Stimulated activated naive CD8-positive, alpha-beta T cell treated with anti-CD3 and anti-CD28 coated beads, Interleukin-15, amount 100 ng/mL, for 72 hours (primary cell): ENCODE data around the gene PLEKHA6.
"Not testable (repeated sequence)": the region's sequence is repeated elsewhere in the genome, so short reads cannot be mapped to it uniquely, and the experiment has no call there.

ENCODE experiments used
- ATAC-seq: fragments of 150-1000 bp; cut with Tn5 transposase; 2 replicates; pipeline ENCODE4 v1.10.0; 2021; ENCODE audit warnings: mild to moderate bottlenecking, moderate library complexity
- DNase-seq, 2 donors: peaks; one replicate each; pipeline ENCODE4 v3.0.0; 2021 to 2022
- H3K27ac Mint-ChIP-seq, 2 donors: one replicate each; pipeline ENCODE4 v1.8.0; 2022; ENCODE audit warnings: mild to moderate bottlenecking in 2 of 2, mixed read lengths in 2 of 2, moderate library complexity in 2 of 2
- H3K27me3 Mint-ChIP-seq: one replicate; pipeline ENCODE4 v1.8.0; 2022; ENCODE audit warnings: mixed read lengths
- H3K4me1 Mint-ChIP-seq: one replicate; pipeline ENCODE4 v1.8.0; 2022; ENCODE audit warnings: mild to moderate bottlenecking, mixed read lengths
- H3K4me3 Mint-ChIP-seq, 2 donors: one replicate each; pipeline ENCODE4 v1.8.0; 2022; ENCODE audit warnings: mild to moderate bottlenecking in 2 of 2, mixed read lengths in 2 of 2, moderate library complexity in 1 of 2
- H3K9me3 Mint-ChIP-seq, 2 donors: one replicate each; pipeline ENCODE4 v1.8.0; 2022; ENCODE audit warnings: mixed read lengths in 2 of 2

The PLEKHA6 gene

DNA sequence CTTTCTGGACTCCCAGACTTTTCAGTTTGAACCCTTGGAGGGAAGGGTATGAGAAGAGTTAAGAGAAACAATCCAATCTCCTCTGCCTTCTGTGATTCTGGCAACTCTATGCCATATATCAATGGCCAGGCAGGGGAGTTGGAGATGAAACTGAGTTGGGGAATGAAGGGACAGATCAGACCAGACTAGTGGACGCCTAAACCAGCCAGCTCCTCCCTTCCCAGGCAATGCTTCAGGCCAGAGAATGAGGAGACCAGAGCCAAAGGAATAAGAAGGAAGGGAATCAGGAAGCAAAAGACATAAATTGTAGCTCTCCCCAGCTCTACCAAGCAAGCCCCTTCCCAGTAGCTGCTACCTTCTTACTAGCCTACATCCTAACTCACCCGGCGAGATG lies 22.7 kb downstream of the PLEKHA6 start:
- no peaks in the 10 kb centered on the region for H3K4me1 Mint-ChIP-seq
- no peaks in the 10 kb centered on the region for H3K9me3 Mint-ChIP-seq
- ATAC-seq (no peak), DNase-seq (no peak)
- peaks cover 6% of the 10 kb centered on the region for H3K27me3 Mint-ChIP-seq
- H3K4me3 Mint-ChIP-seq: no peak overlapping the region
- no peak overlapping the region for H3K27ac Mint-ChIP-seq

DNA sequence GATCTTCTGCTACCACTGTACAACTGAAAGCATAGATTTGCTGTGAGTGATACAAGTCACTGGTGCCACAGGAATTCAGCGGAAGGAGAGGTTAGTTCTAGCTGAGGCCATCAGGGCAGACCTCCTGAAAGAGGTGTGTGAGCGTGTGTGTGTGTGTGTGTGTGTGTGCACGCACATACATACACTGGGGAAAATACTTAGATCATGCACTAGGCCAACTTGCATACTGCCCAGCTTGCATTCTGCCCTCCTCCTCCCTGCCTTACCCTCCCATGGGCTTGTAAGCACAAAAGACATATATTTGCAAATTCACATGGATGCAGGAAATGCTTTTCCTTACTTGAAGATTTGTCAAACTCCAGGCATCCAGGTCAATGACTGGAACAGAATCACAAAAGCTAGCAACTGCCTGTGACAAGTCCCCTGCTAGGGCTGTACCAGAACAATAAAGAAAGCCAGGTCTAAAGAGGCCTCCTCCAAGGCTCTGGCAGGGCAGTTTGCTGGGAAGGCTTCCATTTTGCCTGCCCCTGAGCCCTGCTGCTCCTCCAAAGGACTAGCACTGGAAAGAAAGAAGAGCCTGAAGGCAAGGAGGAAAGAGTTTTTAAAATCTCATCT lies 23.2 kb downstream of the PLEKHA6 start:
- H3K4me1 Mint-ChIP-seq: no peaks in the 10 kb centered on the region
- H3K27ac Mint-ChIP-seq: no peak overlapping the region
- no peaks in the 10 kb centered on the region for H3K9me3 Mint-ChIP-seq
- H3K27me3 Mint-ChIP-seq: peaks cover 6% of the 10 kb centered on the region
- DNase-seq (no peak), ATAC-seq (no peak)
- no peak overlapping the region for H3K4me3 Mint-ChIP-seq

DNA sequence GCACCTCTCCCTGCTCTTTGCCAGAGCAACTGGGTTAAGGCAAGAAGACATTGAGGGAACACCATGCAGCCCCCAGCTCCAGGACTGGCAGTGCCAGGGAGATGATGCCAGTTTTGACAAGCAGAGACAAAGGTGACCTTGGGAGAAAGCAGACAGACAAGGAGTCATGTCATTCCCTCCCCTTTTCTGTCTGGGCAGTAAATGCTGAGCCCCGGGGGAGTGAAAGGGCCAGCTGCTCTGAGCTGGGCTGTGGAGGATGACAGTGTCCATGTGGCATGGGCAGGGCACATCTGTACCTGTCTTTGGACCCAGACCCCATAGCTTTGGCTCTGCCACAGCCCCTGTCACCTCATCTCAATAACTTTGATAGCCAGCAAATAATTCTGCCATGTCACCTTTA lies 24.2 kb downstream of the PLEKHA6 start:
- peaks cover 5% of the 10 kb centered on the region for H3K27me3 Mint-ChIP-seq

DNA sequence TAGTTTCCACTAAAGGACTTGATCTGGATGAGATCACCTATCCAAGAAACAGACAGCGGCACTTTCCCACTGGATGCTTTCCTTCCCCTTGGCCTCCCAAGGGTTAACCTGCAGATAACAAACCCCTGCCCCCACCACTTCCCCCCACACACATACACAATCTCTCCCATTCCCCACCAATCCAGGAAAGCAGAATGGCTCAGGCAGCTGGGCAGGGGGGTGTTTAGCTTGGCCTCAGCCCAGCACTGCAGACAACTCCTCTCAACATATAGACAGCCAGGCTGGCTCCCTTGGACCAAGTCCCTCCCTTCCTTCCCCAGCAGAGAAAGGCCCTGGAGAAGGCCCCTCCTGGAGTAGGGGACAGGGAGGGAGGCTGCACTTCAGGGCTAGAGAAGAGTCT lies 24.6 kb downstream of the PLEKHA6 start:
- ATAC-seq: no peak
- H3K27me3 Mint-ChIP-seq: peaks cover under 1% of the 10 kb centered on the region
- no peaks in the 10 kb centered on the region for H3K4me1 Mint-ChIP-seq
- no peak overlapping the region for H3K27ac Mint-ChIP-seq
- no peaks in the 10 kb centered on the region for H3K9me3 Mint-ChIP-seq
- H3K4me3 Mint-ChIP-seq: no peak overlapping the region
- DNase-seq: no peak

More for the DNA sequence above, 24.2 kb downstream of the PLEKHA6 start:
- ATAC-seq (no peak), DNase-seq (no peak)
- Mint-ChIP-seq H3K9me3 (no peaks in the 10 kb centered on the region), H3K4me1 (no peaks in the 10 kb centered on the region), H3K4me3 (no peak overlapping the region), H3K27ac (no peak overlapping the region)

DNA sequence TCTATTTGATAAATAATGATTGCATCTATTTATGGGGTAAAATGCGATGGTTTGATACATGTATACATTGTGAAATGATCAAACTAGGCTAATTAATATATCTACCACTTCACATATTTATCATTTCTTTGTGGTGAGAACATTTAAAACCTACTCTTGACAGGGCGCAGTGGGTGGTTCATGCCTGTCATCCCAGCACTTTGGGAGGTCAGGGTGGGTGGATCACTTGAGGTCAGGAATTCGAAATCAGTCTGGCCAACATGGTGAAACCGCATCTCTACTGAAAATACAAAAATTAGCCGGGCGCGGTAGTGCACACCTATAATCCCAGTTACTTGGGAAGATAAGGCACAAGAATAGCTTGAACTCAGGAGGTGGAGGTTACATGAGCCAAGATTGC lies 25.3 kb downstream of the PLEKHA6 start:
- Mint-ChIP-seq H3K9me3 (no peaks in the 10 kb centered on the region), H3K4me1 (no peaks in the 10 kb centered on the region), H3K4me3 (no peak overlapping the region), H3K27me3 (peaks cover 3% of the 10 kb centered on the region), H3K27ac (no peak overlapping the region)
- ATAC-seq (no peak), DNase-seq (no peak)

DNA sequence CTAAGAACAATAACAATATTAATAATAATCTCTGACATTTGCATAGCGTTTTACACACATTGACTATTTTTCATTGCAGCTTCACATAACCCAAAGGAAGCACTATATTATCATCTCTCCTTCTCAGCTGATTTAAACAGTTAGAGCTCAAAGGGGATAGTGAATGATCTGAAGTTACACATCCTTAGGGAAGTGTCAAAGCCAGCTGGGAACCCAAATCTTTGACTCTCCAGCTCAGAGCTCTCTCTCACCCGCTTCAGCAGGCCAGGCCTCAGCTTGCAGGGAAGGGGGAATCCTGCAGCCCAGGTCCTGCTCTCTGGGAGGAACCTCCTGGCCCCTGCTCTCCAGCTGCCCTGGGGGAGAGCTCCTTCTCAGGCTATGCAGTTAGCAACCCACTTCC lies 26.3 kb downstream of the PLEKHA6 start:
- no peaks in the 10 kb centered on the region for H3K9me3 Mint-ChIP-seq
- H3K4me3 Mint-ChIP-seq: no peak overlapping the region
- no peak overlapping the region for H3K27ac Mint-ChIP-seq
- no peaks in the 10 kb centered on the region for H3K4me1 Mint-ChIP-seq
- ATAC-seq (no peak), DNase-seq (no peak)
- H3K27me3 Mint-ChIP-seq: peaks cover 9% of the 10 kb centered on the region

DNA sequence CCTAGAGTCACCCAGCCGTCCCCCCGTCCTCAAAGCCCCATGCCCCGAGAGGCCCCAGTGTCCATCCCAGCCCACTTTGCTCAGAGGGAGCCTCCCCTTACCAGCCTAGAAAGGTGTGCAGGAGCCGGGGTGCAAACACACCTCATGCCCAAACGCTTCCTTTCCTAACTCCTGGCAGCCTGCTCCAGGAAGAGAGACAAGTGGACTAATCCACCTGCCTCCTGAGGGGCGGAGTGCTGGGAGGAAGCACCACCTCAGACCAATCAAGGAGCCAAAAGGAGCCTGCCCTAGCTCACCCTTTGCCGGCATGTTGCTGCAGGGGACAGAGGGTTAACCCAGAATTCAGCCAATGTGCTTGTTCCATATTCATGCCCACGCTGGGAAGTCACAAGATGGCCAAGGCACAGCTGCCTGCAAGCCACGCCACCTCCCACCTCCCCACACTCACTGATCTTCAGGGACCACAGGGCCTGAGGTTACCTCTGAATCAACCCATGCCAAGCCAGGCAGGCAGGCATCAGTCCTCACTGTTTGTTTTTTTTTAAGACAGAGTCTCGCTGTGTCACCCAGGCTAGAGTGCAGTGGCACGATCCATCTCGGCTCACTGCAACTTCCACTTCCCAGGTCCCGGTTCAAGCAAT lies 27.8 kb downstream of the PLEKHA6 start:
- peaks cover 17% of the 10 kb centered on the region for H3K27me3 Mint-ChIP-seq
- H3K4me3 Mint-ChIP-seq: no peak overlapping the region
- ATAC-seq: no peak
- no peak for DNase-seq
- no peak overlapping the region for H3K27ac Mint-ChIP-seq
- no peaks in the 10 kb centered on the region for H3K9me3 Mint-ChIP-seq
- no peaks in the 10 kb centered on the region for H3K4me1 Mint-ChIP-seq

DNA sequence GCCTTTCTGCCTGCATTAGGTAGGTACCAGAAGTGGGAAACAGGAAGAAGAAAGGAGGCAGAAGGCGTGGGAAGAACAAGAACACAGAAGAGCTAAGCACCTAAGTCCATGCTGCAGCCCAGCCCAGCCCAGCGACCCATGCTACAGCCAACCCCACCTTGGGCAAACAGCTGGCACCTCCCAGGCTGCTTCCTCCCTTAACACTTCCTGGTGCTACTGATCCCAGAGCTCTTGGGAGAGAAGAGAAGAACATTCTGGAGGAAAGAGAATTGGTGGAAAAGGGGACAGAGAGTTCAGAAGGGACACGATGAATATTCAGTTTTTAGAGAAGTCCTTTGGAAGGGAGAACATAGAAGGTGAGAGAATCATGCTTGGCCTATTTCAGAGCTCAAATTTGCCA lies 28.5 kb downstream of the PLEKHA6 start:
- no peak for ATAC-seq
- no peak for DNase-seq
- Mint-ChIP-seq H3K27me3 (peaks cover 24% of the 10 kb centered on the region), H3K4me1 (no peaks in the 10 kb centered on the region), H3K27ac (peak overlapping the region in 1 of 2 donors; percentile 85), H3K9me3 (no peaks in the 10 kb centered on the region), H3K4me3 (no peak overlapping the region)

DNA sequence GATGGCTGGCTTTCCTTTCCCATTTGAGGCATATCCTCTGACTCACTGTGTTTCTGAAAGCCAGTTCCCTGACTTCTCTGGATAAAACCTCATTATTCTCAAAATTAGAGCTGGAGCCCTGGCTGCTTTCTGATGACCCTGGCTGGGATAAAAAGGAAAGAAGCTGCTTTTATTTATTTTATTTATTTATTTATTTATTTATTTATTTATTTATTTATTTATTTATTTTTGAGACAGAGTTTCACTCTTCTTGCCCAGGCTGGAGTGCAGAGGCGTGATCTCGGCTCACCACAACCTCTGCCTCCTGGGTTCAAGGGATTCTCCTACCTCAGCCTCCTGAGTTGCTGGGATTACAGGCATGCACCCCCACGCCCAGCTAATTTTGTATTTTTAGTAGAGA lies 31.9 kb downstream of the PLEKHA6 start:
- ATAC-seq, H3K27ac Mint-ChIP-seq, H3K4me3 Mint-ChIP-seq, DNase-seq, H3K9me3 Mint-ChIP-seq: not testable (repeated sequence)
- Mint-ChIP-seq H3K27me3 (peaks cover 39% of the 10 kb centered on the region), H3K4me1 (peaks cover 17% of the 10 kb centered on the region)

DNA sequence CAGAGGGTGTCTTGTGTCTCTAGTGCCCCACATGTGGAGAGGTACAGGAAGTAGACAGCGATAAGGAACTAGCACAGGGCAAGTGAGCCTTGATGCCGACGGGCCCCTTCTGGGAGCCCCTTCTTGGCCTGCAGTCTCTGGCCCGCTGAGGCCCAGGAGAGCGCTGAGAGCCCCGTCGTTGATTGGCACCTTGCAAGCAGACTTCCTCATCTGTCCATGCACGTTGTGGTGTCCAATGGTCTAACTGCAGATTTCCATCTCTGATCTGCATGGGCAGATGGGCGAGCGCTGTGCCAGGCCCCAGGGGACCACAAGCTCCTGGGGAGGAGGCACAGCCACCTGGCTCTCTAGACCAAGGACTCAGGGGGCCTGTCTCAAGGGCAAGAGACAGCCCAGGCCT lies 32.4 kb downstream of the PLEKHA6 start:
- H3K9me3 Mint-ChIP-seq: no peaks in the 10 kb centered on the region
- DNase-seq (no peak), ATAC-seq (no peak)
- peaks cover 39% of the 10 kb centered on the region for H3K27me3 Mint-ChIP-seq
- no peak overlapping the region for H3K4me3 Mint-ChIP-seq
- H3K4me1 Mint-ChIP-seq: peaks cover 17% of the 10 kb centered on the region
- no peak overlapping the region for H3K27ac Mint-ChIP-seq

DNA sequence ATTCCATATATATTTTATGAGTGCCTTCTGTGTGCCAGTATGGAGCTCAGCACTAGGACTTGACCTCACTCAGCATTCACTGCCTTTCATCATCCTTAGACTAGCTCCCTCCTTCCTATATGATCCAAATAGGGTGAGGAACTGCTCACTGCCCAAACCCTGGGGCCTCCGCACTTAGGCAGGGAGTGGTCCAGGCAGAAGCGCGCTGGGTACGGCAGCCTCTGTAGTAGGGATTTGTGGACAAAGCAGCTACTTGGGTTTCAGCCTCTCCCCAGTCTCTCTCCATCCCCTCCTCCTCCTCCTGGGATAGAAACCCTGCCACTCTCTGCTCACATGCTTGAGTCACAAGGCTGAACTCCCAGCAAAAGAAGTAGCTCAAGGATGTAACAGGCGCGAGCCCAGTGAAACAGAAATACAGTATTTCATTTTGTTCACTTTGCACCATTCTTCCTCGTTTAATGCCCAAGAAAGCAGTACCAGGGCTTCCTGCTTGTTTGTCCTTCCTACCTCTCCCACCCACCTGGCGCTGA lies 32.9 kb downstream of the PLEKHA6 start:
- Mint-ChIP-seq H3K4me3 (no peak overlapping the region), H3K27ac (no peak overlapping the region), H3K27me3 (peaks cover 39% of the 10 kb centered on the region), H3K4me1 (peaks cover 17% of the 10 kb centered on the region), H3K9me3 (no peaks in the 10 kb centered on the region)
- ATAC-seq (no peak), DNase-seq (no peak)

DNA sequence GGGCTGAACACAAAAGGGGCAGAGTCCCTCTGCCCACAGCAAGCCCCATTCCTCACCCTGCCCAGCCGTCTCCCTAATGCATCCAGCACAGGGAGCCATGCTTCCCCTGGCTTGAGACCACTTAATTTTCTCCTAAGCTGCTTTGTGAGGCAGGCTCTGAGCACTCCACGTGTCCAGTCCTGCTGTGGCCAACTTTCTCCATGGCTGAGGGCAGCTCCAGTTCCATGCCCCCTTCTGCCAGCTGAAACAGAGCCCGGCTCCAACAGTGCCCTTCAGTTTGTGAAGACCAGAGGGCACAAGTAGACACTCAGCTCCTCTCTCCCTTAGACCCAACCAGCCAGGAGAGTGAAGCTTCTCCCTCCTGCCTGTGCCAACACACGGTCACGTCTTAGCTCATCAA lies 33.8 kb downstream of the PLEKHA6 start:
- Mint-ChIP-seq H3K27me3 (peaks cover 39% of the 10 kb centered on the region), H3K9me3 (no peaks in the 10 kb centered on the region), H3K4me3 (no peak overlapping the region), H3K4me1 (peaks cover 17% of the 10 kb centered on the region), H3K27ac (no peak overlapping the region)
- no peak for ATAC-seq
- no peak for DNase-seq

DNA sequence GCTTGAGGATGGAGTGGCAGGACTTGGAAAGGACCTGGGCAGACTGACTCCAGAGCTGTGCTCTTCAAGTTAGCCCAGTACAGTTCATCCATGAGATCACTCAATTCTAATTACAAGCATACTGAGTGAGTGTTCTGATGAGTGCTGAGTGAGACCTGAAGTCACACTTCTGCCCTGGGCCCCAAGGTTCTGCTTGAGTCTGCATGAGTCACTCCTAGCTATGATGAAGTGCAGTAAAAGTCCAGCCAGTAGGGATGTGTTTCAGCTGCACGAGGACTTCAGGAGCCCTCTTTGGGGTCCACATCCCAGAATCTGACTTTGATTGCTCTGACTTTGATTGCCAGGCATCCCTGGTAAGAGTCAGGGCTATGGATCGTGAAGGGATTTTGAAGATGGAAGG lies 35.8 kb downstream of the PLEKHA6 start:
- Mint-ChIP-seq H3K27me3 (peaks cover 31% of the 10 kb centered on the region), H3K27ac (peak overlapping the region in 1 of 2 donors; percentile 83), H3K4me3 (peak overlapping the region in 1 of 2 donors; percentile 25), H3K4me1 (peaks cover 27% of the 10 kb centered on the region), H3K9me3 (no peaks in the 10 kb centered on the region)
- peak; percentile 38 to 56 for DNase-seq
- ATAC-seq: peak; percentile 99

DNA sequence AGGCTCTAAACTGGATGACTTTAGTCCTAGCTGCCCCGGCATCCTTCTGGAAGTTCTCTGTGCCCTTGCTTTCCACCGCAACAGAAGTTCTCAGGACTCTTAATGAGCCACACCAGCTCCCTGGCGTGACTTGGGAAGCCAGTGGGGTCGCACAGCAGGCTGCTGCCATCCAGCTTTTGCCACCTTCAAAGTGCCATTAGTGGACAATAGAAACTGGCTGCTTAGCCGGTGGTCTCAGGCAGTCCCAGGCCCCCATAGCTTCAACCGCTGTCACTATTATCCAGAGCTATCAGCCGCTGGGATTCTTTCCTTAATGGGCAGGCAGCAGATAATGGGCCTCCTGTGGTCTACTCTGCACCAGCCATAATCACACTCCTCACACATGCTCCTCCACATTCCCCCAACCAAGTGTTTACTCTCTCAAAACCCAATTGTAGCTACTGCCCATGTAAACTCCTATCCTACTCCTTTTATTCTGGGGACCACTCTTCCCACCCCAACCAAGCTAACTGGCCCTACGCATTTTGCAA lies 37.3 kb downstream of the PLEKHA6 start:
- DNase-seq (no peak), ATAC-seq (no peak)
- peaks cover 27% of the 10 kb centered on the region for H3K4me1 Mint-ChIP-seq
- H3K4me3 Mint-ChIP-seq: no peak overlapping the region
- H3K27me3 Mint-ChIP-seq: peaks cover 27% of the 10 kb centered on the region
- no peaks in the 10 kb centered on the region for H3K9me3 Mint-ChIP-seq
- H3K27ac Mint-ChIP-seq: no peak overlapping the region

DNA sequence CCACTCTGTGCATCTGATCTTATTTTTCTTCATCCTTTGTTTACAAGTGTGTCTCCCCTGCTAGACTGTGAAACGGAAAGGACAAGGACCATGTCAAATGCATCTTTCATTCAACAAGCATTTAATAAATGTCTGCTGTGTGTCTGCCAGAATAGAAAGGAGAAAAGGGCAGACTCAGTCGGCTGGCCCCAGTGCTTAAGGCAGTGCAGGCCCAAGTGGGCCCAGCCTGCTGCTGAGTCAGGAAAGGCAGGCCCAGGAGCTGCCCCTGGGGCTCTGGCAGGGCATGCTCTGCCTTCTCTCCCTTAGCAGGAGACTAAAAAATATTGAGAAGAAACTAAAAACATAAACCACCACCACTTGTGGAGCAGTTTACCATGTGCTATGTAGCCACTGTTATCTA lies 38.1 kb downstream of the PLEKHA6 start:
- H3K4me1 Mint-ChIP-seq: peaks cover 27% of the 10 kb centered on the region
- DNase-seq: no peak
- H3K27me3 Mint-ChIP-seq: peaks cover 20% of the 10 kb centered on the region
- no peak overlapping the region for H3K4me3 Mint-ChIP-seq
- peak overlapping the region; percentile 1 to 4 for H3K27ac Mint-ChIP-seq
- H3K9me3 Mint-ChIP-seq: no peaks in the 10 kb centered on the region
- ATAC-seq: no peak

DNA sequence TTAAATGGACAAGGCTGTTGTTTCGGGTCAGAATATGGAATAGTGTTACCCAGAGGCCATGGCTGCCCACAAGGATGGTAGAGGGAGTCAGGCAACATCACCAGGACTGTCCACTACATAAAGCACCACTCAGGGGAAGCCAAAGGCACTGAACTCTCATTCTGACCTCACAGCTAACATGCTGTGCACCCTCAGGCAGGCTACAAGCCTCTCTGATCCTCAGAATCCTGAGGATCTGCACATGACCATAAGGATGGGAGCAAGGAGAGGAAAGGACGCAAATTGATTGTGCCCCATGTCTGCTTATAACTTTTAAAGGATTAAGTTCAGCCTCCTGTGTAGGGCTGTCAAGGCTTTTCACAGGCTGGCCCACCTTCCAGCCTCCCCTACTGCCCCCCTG lies 38.7 kb downstream of the PLEKHA6 start:
- no peak for DNase-seq
- Mint-ChIP-seq H3K4me1 (peaks cover 27% of the 10 kb centered on the region), H3K9me3 (no peaks in the 10 kb centered on the region), H3K4me3 (no peak overlapping the region), H3K27ac (no peak overlapping the region), H3K27me3 (peaks cover 14% of the 10 kb centered on the region)
- no peak for ATAC-seq
